GM23248 (cell line): Measurements from ENCODE around the gene CHST8.

Experiments
- EZH2 ChIP-seq: fragments of 200-600 bp; sonication (generic); IDR thresholded peaks from 2 replicates; pipeline ENCODE4 v1.6.1; 2018; ENCODE audit warnings: antibody characterized with exemption, mild to moderate bottlenecking; ENCODE audit not compliant: insufficient read depth, poor library complexity, severe bottlenecking
- EZH2phosphoT487 ChIP-seq: fragments of 200-600 bp; sonication (generic); IDR thresholded peaks from 2 replicates; pipeline ENCODE4 v1.6.1; 2018; ENCODE audit warnings: antibody characterized with exemption, moderate library complexity, mild to moderate bottlenecking, low read depth; ENCODE audit not compliant: insufficient read depth

- TF ChIP-seq EZH2 (no peak), EZH2phosphoT487 (no peak)
These were observed 26.0 kb upstream of the CHST8 start for GRCh38 chr19:33595783-33596182.
